Measurements from ENCODE around the gene GABBR2.

The GABBR2 gene

DNA sequence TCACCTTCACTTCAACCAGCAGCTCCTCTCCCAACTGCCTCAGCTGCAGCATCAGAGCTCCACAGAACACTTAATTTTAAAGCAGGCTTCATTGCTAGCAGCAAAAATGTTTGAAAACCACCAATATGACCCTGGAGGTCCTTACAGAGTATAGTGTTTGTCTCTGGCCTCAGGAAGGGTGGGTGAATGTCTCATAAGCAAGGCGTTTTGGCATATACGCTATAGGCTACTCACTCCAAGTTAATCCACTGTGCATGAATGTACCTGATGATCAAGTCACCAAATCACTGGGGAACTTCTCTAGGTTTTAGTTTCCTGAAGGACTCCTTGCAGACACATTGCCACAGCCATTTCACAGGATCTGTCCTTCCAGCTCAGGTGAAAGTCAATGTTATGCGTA lies 125.3 kb downstream of the GABBR2 start:
- no peak overlapping the region for H3K4me3 ChIP-seq (replicated peaks in 1 of 2; ENCODE audit: low read depth in 2 of 2, low read length in 2 of 2)
- DNase-seq (ENCODE audit: low read depth in 2 of 2) = no peak
- TF ChIP-seq, protein P1, sequence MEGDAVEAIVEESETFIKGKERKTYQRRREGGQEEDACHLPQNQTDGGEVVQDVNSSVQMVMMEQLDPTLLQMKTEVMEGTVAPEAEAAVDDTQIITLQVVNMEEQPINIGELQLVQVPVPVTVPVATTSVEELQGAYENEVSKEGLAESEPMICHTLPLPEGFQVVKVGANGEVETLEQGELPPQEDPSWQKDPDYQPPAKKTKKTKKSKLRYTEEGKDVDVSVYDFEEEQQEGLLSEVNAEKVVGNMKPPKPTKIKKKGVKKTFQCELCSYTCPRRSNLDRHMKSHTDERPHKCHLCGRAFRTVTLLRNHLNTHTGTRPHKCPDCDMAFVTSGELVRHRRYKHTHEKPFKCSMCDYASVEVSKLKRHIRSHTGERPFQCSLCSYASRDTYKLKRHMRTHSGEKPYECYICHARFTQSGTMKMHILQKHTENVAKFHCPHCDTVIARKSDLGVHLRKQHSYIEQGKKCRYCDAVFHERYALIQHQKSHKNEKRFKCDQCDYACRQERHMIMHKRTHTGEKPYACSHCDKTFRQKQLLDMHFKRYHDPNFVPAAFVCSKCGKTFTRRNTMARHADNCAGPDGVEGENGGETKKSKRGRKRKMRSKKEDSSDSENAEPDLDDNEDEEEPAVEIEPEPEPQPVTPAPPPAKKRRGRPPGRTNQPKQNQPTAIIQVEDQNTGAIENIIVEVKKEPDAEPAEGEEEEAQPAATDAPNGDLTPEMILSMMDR (IDR thresholded peaks at IDR 0.05; ENCODE audit: low read depth, low read length) = no peak

DNA sequence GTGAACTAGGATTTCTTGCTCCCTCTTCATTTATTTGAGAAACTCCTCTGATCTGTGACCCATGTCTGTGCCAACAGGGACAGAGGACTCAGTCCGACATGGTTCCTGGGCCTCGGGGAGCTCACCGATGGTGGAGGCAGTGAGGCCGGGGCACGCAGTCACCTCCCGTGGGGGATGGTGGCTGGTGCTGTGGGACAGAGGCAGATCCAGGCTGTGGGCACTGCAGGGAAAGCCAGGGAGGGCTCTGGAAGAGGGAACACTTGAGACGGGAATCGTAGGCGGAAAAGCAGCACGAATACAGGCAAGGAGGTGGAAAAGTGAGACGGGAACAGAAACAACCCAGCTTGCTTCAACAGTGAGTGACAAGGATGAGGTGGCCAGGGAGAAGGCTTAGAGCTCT lies 127.8 kb downstream of the GABBR2 start:
- H3K4me3 ChIP-seq (replicated peaks in 1 of 2; ENCODE audit: low read depth in 2 of 2, low read length in 2 of 2) = no peak overlapping the region
- DNase-seq (ENCODE audit: low read depth in 2 of 2) = no peak
- TF ChIP-seq, protein P1 (IDR thresholded peaks at IDR 0.05; ENCODE audit: low read depth, low read length) = no peak

DNA sequence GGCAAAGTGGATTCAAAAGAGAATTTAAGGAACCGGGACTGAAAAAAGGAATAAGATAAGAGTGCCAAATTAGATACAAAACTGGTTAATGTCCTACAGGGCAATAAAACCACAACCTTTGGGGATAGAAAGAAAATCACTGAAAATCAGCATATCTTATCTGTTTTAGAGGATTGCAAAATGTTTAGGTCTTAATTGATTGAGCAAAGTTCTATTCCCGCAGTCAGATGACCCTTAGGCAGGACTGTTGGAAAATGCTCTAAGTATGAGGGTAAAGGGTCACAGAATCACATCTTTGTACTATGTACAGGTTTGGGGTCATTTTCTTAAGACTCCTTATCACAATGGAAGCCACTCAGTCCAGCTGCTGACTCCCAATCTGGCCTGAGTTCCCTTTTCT lies 129.0 kb downstream of the GABBR2 start:
- TF ChIP-seq, protein P1 (IDR thresholded peaks at IDR 0.05; ENCODE audit: low read depth, low read length) = no peak
- DNase-seq (ENCODE audit: low read depth in 2 of 2) = no peak

DNA sequence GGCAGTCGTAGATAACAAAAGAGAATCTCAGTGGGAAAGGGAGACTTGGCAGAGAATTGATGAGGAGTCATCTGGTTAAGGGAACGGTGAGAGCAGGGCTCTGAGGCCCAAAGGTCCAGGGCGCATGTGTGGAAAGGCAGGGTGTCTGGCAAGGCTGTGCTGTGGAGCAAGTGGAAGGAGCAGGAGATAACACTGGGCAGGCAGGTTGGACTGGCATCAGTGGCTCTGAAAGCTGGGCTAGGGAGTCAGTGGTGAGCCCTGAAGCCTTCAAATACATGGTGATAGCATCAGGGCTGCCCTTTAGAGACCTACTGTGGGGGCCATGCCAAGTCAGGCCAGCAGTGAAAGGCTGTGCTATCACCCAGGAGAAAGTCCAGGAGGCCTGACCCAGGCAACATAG lies 131.3 kb downstream of the GABBR2 start:
- H3K4me3 ChIP-seq (replicated peaks in 1 of 2; ENCODE audit: low read depth in 2 of 2, low read length in 2 of 2) = no peak overlapping the region
- TF ChIP-seq, protein P1 (IDR thresholded peaks at IDR 0.05; ENCODE audit: low read depth, low read length) = no peak
- DNase-seq (ENCODE audit: low read depth in 2 of 2) = no peak

More for the DNA sequence above, 129.0 kb downstream of the GABBR2 start:
- H3K4me3 ChIP-seq (replicated peaks in 1 of 2; ENCODE audit: low read depth in 2 of 2, low read length in 2 of 2) = no peak overlapping the region

DNA sequence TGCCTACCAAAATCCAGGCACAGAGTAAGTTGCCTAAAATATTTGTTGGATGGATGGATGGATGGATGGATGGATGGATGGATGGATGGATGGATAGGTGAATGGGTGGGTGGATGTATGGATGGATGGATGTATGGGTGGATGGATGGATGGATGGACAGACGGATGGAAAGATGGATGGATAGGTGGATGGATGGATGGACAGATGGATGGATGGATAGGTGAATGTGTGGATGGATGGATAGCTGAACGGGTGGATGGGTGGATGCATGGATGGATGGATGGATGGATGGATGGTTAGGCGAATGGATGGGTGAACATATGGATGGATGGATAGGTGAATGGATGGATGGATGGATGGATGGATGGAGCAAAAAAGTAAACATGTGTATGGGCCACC lies 131.9 kb downstream of the GABBR2 start:
- TF ChIP-seq, protein P1 (IDR thresholded peaks at IDR 0.05; ENCODE audit: low read depth, low read length) = no peak
- no peak overlapping the region for H3K4me3 ChIP-seq (replicated peaks in 1 of 2; ENCODE audit: low read depth in 2 of 2, low read length in 2 of 2)
- DNase-seq (ENCODE audit: low read depth in 2 of 2) = no peak

DNA sequence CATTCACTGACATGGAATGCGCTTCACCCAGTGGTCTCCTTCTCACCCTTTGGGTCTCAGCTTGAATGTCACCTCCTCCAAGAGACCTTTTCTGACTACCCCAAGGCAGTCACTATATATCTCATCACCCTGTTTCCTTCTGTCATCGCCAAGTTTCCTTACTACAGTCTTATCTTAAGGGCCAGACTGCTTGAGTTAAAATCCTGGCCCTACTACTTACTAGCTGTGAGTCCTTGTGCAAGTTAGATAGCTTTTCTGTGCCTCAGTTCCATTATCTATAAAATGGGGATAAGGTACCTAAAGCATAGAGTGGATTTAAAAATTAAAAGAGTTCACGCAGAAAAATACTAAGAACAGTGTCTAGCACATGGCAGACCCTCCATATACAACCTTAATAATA lies 132.4 kb downstream of the GABBR2 start:
- no peak for DNase-seq (ENCODE audit: low read depth in 2 of 2)
- TF ChIP-seq, protein P1 (IDR thresholded peaks at IDR 0.05; ENCODE audit: low read depth, low read length) = no peak
- H3K4me3 ChIP-seq (replicated peaks in 1 of 2; ENCODE audit: low read depth in 2 of 2, low read length in 2 of 2) = no peak overlapping the region
